RWPE2 (cell line): ENCODE results near the gene DDI2.

Experiments used
- ATAC-seq: fragments of 200-7000 bp; cut with Tn5 transposase; 3 replicates; pipeline ENCODE4 v1.9.1; 2021; ENCODE audit warnings: low read depth
- DNase-seq: peaks from one replicate; pipeline ENCODE4 v3.0.0-alpha.2; 2020; ENCODE audit warnings: low spot score
- H3K27ac ChIP-seq: fragments of 450-650 bp; 2 replicates; pipeline ENCODE4 v1.5.1; 2017; ENCODE audit warnings: mild to moderate bottlenecking; ENCODE audit not compliant: poor library complexity, severe bottlenecking
- H3K27me3 ChIP-seq: fragments of 250-450 bp; sonication (Bioruptor Pico); 2 replicates; pipeline ENCODE4 v1.5.1; 2021; ENCODE audit warnings: mild to moderate bottlenecking, moderate library complexity; ENCODE audit not compliant: insufficient read depth, poor library complexity, severe bottlenecking
- H3K36me3 ChIP-seq: fragments of 250-450 bp; sonication (Bioruptor Pico); 2 replicates; pipeline ENCODE4 v1.5.1; 2020; ENCODE audit warnings: low read depth, mild to moderate bottlenecking, moderate library complexity
- H3K4me1 ChIP-seq: fragments of 250-450 bp; sonication (Bioruptor Pico); 2 replicates; pipeline ENCODE4 v1.5.1; 2021; ENCODE audit warnings: mild to moderate bottlenecking, moderate library complexity; ENCODE audit not compliant: insufficient read depth, poor library complexity, severe bottlenecking
- H3K4me3 ChIP-seq: fragments of 250-450 bp; sonication (Bioruptor Pico); 2 replicates; pipeline ENCODE4 v1.5.1; 2021; ENCODE audit warnings: mild to moderate bottlenecking, moderate library complexity; ENCODE audit not compliant: severe bottlenecking
- H3K9me3 ChIP-seq: fragments of 250-450 bp; sonication (Bioruptor Pico); 2 replicates; pipeline ENCODE4 v1.5.1; 2021; ENCODE audit warnings: mild to moderate bottlenecking, moderate library complexity; ENCODE audit not compliant: severe bottlenecking
- CTCF ChIP-seq: fragments of 450-650 bp; IDR thresholded peaks from one replicate; pipeline ENCODE4 v1.5.1; 2017; ENCODE audit warnings: mild to moderate bottlenecking, moderate library complexity; ENCODE audit not compliant: poor library complexity, severe bottlenecking

Gene DDI2

GRCh38 chr1:15714406-15715136 is 97.3 kb downstream of the DDI2 start:
- no peaks in the 10 kb centered on the region for H3K9me3 ChIP-seq
- no peak for ATAC-seq
- H3K36me3 ChIP-seq: peaks cover 17% of the 10 kb centered on the region; the same call in 1 of the 2 replicates
- DNase-seq: no peak
- H3K4me3 ChIP-seq: no peak overlapping the region
- H3K27ac ChIP-seq: no peak overlapping the region
- no peaks in the 10 kb centered on the region for H3K27me3 ChIP-seq
- no peaks in the 10 kb centered on the region for H3K4me1 ChIP-seq
- TF ChIP-seq CTCF: no peak

GRCh38 chr1:15717418-15718125 is 100.3 kb downstream of the DDI2 start:
- TF ChIP-seq CTCF: no peak
- Histone ChIP-seq H3K4me3 (no peak overlapping the region), H3K27me3 (no peaks in the 10 kb centered on the region), H3K27ac (no peak overlapping the region), H3K9me3 (no peaks in the 10 kb centered on the region), H3K36me3 (peaks cover 24% of the 10 kb centered on the region; the same call in 1 of the 2 replicates), H3K4me1 (no peaks in the 10 kb centered on the region)
- DNase-seq (no peak), ATAC-seq (no peak)

DNA sequence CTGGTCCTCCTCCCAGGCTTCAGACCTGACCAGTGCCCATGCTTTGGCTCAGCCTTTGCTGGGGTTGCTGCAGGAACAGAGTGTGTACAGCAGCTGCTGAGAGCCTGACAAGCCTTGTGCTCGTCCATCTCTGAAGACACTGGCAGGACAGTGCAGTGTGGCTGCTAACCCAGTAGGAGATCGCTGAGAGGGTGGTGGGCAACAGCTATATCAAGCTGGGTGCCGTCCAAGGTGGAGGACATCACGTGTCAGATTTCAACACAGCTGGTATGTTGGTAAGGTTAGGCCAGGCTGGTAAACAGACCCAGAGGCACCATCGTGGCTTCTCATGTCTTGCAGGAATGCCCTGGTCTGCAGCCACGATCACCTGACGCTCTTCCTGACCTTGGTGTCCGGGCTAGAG is 100.9 kb downstream of the DDI2 start:
- H3K27ac ChIP-seq: no peak overlapping the region
- H3K9me3 ChIP-seq: no peaks in the 10 kb centered on the region
- ATAC-seq: no peak
- no peaks in the 10 kb centered on the region for H3K4me1 ChIP-seq
- H3K27me3 ChIP-seq: no peaks in the 10 kb centered on the region
- H3K36me3 ChIP-seq: peaks cover 24% of the 10 kb centered on the region; the same call in 1 of the 2 replicates
- no peak overlapping the region for H3K4me3 ChIP-seq
- no peak for DNase-seq
- no peak for TF ChIP-seq CTCF
